Stimulated activated CD4-positive, alpha-beta T cell treated with anti-CD3 and anti-CD28 coated beads, TNF-alpha, amount 100 ng/mL, for 1 hour (primary cell): ENCODE data around the gene RNF145.
A peak's percentile ranks its signal among the peaks of the same experiment; 100 is the strongest.

Experiments used
- DNase-seq, 3 donors: peaks; one replicate each; pipeline ENCODE4 v3.0.0-alpha.2; 2020; ENCODE audit warnings: low read depth in 3 of 3, low spot score in 1 of 3

Gene RNF145

DNA sequence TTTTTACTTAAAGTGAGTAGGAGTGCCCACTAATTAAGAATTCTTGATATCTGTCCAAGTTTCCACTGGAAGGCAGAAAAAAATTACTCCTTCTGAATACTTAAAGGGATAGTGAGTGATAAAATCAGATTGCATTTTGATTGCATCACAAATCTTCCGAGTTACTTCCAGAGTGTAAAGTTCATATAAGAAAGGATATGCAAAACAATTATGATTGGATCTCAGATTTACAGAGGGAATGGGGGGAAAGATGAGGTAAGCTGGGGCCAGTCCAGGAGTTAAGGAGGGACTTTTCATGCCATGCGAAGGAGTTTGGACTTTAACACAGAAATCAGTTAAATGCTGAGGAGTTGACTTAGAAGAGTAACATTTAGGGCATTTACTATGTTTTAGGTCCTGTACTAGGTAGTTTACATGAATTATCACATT lies 9.3 kb upstream of the RNF145 start:
- no peak for DNase-seq

DNA sequence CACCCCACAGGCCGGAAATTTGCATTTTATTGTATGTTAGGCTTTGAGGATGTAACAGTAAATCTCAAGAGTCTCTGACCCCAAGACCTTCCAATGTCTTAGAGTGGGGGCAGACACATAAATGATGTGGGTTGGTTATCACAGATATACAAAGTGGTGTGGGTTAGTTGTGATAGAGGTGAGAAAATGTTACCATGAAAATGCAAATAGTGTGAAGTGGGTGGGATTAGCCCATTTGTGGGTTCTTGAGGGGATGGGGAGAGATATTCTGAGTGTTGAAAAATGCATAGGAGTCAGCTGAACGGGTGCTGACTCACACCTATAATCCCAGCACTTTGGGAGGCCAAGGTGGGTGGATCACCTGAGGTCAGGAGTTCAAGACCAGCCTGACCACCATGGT lies 7.9 kb upstream of the RNF145 start:
- DNase-seq, result no peak

DNA sequence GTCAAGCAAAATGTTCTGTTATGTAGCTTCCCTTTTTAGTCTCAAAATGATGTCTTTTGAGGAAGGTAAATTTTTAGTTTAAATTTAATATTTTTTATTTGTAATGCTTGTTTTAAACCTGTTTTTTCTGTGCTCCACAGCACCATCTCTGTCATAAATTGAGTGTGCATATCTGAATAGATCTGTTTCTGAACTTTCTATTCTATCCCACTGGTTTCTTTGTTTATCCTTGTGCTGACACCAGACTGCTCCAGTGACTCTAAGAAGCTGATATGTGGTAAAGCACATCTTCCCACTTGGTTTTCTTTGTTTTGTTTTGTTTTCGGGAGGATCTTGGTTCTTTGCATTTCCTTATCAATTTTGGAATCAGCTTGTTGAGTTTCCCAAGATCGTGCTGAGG lies 7.1 kb upstream of the RNF145 start:
- DNase-seq, result no peak

DNA sequence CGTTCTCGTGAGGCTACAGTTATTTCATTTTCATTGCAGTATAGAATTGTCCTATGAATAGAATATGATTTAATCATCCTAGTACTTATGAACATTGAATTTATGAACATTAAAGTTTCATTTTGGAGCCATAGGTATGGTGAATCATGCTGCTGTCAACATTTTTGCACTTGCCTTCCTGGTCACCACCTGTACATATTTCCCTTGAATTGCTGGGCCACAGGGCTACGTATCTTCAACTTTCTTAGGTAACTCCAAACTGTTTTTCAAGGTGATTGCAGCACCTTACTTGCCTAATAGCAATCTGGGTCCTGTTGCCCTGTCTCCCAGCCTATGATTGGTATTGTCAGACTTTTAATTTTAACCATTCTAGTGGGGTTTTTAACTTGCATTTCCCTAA lies 6.5 kb upstream of the RNF145 start:
- DNase-seq, result no peak

DNA sequence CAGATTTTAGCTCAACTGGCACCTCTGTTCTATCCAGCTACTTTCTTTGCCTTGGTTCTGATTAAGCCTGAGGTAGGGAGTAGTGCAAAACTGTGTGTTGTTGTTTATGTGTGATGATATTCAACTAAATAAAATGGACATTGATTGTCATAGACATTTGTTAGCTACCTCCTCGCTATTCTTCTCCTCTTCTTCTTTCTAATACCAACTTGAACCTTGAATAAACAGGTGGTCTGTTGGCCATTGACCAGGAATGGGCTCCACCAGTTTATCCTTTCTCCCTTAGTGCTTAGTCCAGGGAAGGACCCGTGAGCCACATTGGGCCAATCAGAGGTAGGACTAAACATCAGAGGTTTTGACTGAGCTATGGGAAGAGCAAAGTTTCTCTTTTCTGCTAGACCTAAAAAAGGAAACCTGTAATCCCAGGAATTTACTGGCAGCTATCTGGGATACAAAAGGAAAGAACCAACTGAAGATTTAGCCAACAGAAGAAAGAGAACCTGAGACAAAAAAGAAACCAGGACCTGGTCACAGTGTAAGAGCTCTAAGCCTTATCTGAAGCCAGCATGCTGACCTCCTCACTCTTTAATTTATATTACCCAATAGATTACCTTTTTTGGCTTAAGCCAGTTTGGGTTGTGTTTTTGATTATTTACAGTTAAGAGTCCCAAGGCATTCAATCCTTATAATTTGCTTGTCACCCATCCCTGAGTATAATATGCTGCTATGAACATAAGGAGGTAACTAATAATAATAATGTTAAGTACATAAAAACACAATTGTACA lies 5.3 kb upstream of the RNF145 start:
- no peak for DNase-seq

DNA sequence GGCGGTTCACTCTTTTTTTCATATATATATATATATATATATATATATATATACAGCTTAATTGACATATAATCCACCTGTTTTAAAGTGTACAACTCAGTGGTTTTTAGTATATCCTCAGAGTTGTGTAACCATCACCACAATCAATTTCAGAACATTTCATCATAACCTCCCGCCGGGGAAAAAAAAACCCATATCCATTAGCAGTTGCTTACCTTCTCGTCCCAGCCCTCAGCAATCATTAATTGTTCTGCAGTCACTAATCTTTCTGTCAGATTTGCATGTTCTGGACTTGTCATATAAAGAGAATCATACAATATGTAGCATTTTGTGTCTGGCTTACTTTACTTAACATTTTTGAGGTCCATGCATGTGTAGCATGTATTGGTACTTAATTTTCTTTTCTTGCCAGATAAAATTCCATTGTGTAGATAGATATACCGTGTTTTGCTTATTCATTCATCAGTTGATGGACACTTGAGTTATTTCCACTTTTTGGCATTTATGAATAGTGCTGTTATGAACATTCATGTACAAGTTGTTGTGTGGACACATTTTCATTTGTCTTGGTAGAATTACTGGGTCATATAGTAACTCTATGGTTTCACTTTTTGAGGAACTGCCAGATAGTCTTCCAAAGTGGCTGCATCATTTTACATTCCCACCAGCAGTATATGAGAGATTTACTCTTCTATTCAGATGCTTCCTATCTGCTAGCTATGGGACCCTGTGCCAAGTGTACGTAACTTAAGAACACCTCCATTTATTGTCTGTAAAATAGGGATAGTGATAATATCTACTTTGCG lies 3.5 kb upstream of the RNF145 start:
- DNase-seq, result no peak

DNA sequence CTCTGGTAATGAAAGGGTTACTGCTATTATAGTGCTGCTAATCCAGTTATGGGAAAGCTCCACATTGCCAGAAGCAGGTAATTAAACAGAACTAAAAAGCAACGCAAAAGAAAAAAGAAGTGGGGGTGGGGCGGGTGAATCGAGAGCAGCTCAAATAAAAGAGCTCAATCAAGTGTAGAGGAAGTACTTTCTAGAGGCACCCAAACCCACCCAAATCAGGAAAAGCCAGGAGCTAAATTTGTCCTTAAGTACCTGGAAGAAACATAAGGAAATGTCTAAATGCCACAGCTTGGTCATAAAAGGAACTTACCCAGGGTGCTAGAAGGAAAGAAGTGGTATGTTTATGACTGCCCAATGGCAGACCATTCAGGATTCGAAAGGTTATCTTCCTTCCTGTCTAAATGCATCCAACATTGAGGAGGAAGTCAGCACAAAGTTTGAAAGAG lies 2.4 kb upstream of the RNF145 start:
- no peak for DNase-seq

DNA sequence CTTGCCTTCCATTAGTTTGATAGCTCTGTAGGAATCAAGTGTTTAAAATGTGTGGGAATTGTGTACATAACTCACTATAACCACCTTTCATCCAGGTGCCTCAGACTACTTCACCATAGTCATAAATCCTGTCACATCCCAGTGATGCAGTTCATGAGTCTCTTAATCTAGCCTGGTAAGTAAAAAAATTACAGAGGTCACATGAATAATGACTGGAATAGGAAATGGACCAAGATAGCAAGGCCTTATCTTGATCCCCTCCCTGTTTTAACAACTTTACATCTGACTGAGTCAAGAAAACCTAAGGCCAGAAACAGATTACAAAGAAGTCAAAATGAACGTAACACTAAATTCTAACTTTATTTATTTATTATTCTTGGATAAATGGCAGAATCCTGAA lies 1.5 kb upstream of the RNF145 start:
- no peak for DNase-seq

DNA sequence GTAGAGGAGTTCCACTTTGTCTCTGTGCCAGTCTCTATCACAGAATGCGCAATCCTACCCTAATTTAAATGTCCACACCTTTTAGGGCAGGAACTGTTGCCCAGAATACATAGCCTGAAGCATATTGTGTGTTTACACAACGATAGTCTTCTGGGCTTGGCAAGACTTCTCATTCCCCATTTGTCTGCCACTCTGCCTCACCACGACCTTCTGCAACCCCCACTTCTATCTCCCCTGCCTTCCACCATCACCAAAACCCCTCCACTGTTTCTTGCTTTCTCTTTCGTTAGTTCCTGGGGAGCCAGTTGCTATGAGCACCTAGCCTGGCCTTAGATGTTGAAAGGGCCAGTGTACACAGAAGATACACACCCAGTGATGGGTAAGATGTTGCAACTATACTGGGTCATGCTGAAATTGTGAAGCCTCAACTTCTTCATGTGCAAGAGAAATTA lies 883 bp upstream of the RNF145 start:
- no peak for DNase-seq

DNA sequence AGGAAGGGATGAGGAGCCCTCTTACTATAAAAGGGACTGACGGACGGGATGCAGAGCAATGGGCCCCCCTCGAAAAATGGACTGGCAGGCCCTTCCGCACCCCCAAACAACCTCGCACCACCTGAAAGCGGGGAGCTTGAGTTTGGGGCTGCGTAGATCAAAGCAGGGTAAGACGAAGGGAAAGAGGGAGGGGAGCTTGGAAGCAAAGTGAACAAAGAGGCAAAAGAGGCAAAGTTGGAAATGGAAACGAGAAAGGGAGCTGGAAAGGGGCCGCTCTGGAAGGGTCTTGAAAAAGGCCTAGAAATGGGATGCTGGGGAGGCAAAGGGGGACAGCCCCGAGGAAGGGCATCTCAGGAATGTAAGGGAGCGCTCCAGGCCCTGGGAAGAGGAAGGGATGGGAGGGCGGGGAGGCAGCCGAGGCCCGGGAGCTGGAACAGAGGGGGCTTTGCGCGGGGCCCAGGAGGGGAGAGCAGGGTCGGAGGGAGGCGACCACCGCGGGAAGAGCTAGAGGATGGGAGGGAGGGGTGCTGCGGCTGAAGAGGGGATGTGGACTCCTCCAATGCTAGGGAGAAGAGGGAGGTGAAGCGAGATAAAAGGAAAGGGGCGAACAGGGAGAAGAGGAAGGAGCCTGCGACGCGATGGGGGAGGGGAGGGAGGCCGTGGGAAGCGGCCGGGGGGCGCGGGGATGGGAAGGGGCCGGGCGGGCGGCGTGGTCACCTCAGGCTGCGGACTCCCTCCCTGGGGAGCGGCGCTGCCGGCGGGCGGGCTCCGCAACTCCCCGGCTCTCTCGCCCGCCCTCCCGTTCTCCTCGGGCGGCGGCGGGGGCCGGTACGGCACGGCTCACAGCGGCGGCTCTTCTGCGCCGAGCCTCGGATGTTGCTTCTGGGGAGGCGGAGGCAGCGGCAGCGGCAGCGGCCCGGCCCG lies 577 bp downstream of the RNF145 start:
- DNase-seq, result peak in 1 of 3 donors; percentile 25

DNA sequence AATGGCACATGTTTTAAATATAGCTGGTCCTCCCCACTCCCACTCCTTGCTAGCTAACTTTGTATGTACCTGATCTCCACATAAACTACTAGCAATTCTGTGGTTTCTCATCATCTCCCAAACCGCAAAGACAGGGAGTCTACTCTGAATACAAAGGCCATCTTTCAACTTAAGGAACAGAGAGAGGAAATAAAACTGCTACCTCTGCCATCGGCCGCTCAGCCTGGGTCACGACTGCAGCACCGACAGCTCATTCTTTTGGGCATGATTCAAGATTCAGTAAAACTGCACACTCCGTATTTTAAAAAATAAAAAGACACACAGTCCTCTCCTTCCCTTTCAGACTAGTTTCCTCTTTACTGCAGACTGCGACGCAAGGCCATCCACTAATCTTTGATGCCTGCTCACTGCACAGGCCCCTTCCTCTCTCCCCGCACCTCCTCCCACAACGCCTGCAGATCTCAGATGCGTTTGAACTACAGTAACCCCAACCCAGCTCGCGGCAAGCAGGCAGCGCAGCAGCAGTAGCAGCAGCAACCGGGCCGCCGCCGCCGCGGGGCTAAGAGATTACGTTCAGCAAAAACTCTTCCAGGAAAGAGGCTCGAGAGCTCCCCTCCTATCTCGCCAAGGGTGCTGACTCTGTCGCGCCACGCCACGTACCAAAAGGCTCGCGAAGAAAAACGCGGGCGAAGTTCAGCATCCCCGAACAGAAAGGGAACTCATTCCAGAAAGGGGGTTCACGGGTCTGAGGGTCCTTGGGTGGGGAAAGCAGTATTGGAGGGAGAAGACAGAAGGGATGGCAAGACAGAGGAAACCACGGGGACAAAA lies 1.5 kb downstream of the RNF145 start:
- DNase-seq, result peak; percentile 54 to 58 (median 58)

DNA sequence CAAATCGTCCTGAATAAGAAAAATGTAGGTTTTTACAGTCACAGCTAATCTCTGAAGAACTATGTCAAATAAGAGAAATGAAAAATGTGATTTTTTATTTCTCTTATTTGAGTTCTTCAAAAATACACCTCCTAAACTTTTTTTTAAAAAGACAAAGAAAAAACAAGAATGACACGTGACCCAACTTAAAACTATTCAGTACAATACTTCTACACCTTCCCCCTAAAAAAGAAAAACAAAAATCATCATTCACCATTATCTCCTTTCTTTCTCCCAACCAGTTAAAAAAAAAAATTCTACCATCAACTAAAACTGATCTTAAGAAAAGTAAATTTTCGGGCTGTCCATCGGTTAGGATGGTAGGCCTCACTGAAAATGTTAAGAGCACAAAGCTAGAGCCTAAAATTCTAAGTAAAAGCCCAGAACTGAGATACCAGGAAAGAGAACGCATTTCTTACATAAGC lies 2.1 kb downstream of the RNF145 start:
- DNase-seq, result no peak

DNA sequence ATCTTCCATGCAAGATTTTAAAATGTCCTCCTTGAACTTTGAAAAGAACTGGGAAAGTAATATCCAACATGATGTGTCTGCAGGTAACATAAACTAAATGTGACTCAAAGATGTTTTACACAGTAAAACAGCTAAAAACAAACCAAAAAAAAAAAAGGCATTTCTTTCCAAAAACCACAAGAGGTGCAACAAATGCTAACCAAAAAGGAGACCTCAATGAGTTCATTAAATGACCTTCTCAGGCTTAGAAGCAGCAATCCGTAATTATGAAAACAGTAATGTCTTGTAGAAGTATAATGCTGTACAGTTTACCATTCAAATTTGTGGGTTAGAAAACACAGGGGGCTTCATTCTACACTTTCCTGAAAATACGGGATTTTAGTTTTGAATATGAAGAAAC lies 2.5 kb downstream of the RNF145 start:
- DNase-seq, result no peak

DNA sequence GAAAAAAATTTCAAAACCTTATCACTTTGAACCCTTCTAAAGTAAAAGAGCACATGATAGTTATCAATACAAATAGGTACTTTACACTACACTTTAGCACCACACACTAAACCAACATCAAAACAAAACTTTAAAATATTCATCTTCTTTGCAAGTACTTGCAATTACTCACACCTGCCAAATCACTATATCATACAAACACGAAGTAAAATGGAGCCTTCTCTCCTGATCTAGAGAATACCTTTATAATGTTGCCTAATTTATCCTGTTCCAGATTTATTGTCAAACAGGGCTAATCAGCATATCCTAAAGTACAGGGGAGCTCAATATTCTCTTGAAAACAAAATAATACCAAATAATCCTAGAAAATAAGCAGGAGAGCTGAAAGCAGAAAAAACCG lies 3.0 kb downstream of the RNF145 start:
- no peak for DNase-seq

DNA sequence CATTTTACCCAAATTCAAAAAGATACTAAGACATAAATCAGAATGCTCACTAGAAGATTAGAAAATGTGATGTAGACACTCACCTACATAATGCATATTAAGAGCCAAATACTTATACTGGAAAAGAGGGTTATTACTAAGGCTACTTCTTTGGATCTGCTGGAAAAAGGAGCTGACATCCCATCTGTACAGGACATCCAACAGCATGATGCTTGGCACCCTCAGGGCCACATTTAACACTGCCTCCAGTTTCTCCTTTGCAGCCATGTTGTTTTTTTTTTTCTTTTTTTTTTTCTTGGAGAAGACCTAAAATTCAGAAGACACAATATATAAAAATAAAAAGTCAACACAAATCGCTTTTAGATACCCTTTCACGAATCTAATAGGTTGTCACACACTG lies 6.0 kb downstream of the RNF145 start:
- no peak for DNase-seq

DNA sequence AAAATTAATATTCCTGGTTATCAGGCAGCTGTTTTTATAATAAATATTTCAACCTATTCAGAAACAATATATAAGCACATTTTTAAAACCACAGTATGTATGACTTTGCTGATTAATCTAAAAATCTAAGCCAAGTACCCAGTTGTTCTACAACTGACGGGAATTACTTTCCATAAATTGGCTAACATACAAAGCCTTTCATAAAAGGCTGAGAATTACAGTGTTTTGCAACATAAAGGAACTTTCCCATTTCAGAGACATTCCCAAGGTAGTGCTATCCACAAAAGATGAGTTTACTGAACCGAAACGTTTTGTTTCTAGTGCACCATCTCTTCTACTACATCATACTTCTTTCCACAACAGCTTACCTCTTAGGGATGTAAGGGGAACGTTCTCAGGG lies 7.2 kb downstream of the RNF145 start:
- DNase-seq, result no peak

DNA sequence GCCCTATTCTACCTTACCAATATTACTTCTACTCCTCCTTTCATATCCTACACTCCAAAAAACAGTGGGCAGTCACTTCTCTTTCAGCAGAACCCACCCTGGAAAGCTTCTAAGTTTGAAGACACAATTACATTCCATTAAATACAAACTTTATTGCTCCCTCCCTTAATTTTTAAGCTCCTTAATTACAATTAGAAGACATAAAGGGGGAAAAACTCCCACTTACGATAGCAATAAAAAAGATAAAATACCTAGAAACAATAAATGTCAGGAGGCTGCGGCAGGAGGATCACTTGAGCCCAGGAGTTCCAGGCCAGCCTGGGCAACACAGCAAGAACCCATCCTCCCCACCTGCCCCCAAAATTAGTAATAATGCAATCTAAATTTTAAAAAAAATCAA lies 9.6 kb downstream of the RNF145 start:
- DNase-seq, result no peak

DNA sequence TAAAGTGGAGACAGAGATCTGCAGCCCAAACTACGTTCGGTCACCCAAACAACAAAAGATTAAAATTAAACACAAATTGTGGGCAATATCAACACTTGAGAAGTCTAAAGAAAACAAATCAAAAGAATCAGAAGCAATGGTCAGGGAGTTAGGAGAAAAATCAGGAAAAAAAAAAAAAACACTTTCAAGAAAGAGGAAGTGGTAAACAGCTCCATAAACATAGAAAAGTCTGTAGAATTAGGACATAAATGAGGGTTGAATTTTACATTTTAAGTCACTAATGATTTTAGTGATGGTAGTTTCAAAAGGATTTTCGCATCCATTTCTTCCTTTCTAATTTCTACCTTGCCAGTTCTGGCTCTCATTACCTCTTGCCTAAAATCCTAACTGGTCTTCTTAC lies 10.1 kb downstream of the RNF145 start:
- DNase-seq, result no peak

DNA sequence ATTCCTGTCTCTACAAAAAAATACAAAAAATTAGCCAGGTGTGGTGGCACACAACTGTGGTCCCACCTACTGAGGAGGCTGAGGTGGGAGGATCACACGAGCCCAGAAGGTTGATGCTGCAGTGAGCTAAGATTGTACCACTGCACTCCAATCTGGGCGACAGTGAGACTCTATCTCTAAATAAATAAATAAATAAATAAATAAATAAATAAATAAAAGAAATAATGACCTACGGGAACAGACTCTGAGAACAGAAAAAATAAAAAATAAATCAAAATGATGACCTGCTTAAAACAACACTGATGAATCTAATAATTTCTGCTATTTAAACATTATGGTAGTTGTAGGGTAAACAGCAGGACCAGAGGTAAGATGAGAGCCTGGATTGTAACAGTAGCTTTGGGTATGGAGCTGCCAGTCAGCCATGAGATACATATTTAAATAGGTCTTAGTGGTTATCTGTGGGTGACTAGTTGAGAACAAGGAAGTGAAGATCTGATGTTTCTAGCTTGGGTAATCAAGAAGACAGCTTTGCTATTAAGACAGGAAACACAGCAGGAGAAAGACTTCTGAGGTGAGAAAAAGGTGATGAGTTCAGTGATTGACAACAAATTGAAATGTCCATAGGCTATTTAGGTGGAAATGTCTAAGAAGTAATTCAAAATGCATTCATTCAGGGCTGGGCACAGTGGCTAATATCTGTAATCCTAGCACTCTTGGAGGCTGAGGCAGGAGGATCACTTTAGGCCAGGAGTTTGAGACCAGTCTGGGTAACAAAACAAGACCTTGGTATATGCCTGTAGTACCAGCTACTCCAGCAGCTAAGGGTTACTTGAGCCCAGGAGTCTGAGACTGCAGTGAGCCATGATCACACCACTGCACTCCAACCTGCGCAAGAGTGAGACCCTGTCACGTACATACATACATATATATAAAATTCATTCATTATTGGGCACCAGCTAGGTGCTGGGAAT lies 11.0 kb downstream of the RNF145 start:
- DNase-seq, result no peak
